WTC11 (cell line): ENCODE data around the gene COL21A1. TPM values are rescaled to one million over a fixed set of nuclear protein-coding genes. Genes with fewer than 3 reads are reported as not detected.

Source experiments
- ATAC-seq: fragments of 200-7000 bp; cut with Tn5 transposase; 2 replicates; pipeline ENCODE4 v1.10.0; 2021; ENCODE audit warnings: mild to moderate bottlenecking, moderate library complexity
- CTCF ChIA-PET: fragments of 300-600 bp; sonication (Branson Sonifier 250); formaldehyde crosslinking; loops from one replicate; lab custom pipeline; 2021; ENCODE audit warnings: antibody characterized with exemption; lab: Charles Lee
- POLR2A ChIA-PET: fragments of 350-600 bp; sonication (Branson Sonifier 250); formaldehyde crosslinking; loops from one replicate; lab custom pipeline; 2021; ENCODE audit warnings: antibody characterized with exemption; lab: Charles Lee
- DNase-seq: peaks from one replicate; pipeline ENCODE4 v3.0.0; 2021; ENCODE audit warnings: low spot score
- H3K27ac Mint-ChIP-seq: 2 replicates; pipeline ENCODE4 v1.8.0; 2021; ENCODE audit warnings: mixed read lengths
- H3K27me3 Mint-ChIP-seq: 2 replicates; pipeline ENCODE4 v1.8.0; 2021; ENCODE audit warnings: low read depth, mild to moderate bottlenecking, moderate library complexity, mixed read lengths
- H3K36me3 Mint-ChIP-seq: 2 replicates; pipeline ENCODE4 v1.8.0; 2021; ENCODE audit warnings: mixed read lengths
- H3K4me1 Mint-ChIP-seq: 2 replicates; pipeline ENCODE4 v1.8.0; 2022; ENCODE audit warnings: mixed read lengths
- H3K4me3 Mint-ChIP-seq: 2 replicates; pipeline ENCODE4 v1.8.0; 2021; ENCODE audit warnings: mild to moderate bottlenecking, moderate library complexity, mixed read lengths
- H3K9me3 Mint-ChIP-seq: 2 replicates; pipeline ENCODE4 v1.8.0; 2021; ENCODE audit warnings: mixed read lengths
- CBFB ChIP-seq: sonication (generic); formaldehyde crosslinking; IDR thresholded peaks from 2 replicates; pipeline ENCODE4 v1.8.1; 2022; ENCODE audit warnings: mild to moderate bottlenecking, low read depth, missing genetic modification reagents
- EMX1 ChIP-seq: fragments of 250-450 bp; sonication (Bioruptor Pico); IDR thresholded peaks from 2 replicates; pipeline ENCODE4 v1.8.0; 2021; ENCODE audit warnings: mild to moderate bottlenecking
- FOXK1 ChIP-seq: sonication (generic); formaldehyde crosslinking; IDR thresholded peaks from 2 replicates; pipeline ENCODE4 v1.8.0; 2022; ENCODE audit warnings: mild to moderate bottlenecking, moderate library complexity, missing genetic modification reagents
- GABPB1 ChIP-seq: sonication (generic); formaldehyde crosslinking; IDR thresholded peaks from 2 replicates; pipeline ENCODE4 v1.8.1; 2023; ENCODE audit warnings: mild to moderate bottlenecking, missing genetic modification reagents
- JUN ChIP-seq: sonication (generic); formaldehyde crosslinking; IDR thresholded peaks from 2 replicates; pipeline ENCODE4 v1.8.0; 2023; ENCODE audit warnings: mild to moderate bottlenecking, missing genetic modification reagents
- KAT7 ChIP-seq: sonication (generic); formaldehyde crosslinking; IDR thresholded peaks from 2 replicates; pipeline ENCODE4 v1.8.1; 2023; ENCODE audit warnings: missing genetic modification reagents, mild to moderate bottlenecking, borderline replicate concordance
- MYBL2 ChIP-seq: sonication (generic); formaldehyde crosslinking; IDR thresholded peaks from 2 replicates; pipeline ENCODE4 v1.8.1; 2023; ENCODE audit warnings: mild to moderate bottlenecking, moderate library complexity, missing genetic modification reagents
- NFATC4 ChIP-seq: fragments of 250-450 bp; sonication (Bioruptor Pico); IDR thresholded peaks from 2 replicates; pipeline ENCODE4 v1.9.0; 2021; ENCODE audit warnings: mild to moderate bottlenecking
- NFE2L1 ChIP-seq: sonication (generic); formaldehyde crosslinking; IDR thresholded peaks from 2 replicates; pipeline ENCODE4 v1.8.1; 2023; ENCODE audit warnings: missing genetic modification reagents
- NFYB ChIP-seq: sonication (generic); formaldehyde crosslinking; conservative IDR thresholded peaks from 2 replicates; pipeline ENCODE4 v1.8.0; 2022; ENCODE audit warnings: low read depth, missing genetic modification reagents
- NR2C2 ChIP-seq: sonication (generic); formaldehyde crosslinking; IDR thresholded peaks from 2 replicates; pipeline ENCODE4 v1.8.0; 2022; ENCODE audit warnings: mild to moderate bottlenecking, missing genetic modification reagents
- NR3C1 ChIP-seq: sonication (generic); formaldehyde crosslinking; conservative IDR thresholded peaks from 2 replicates; pipeline ENCODE4 v1.8.1; 2023; ENCODE audit warnings: low read depth, mild to moderate bottlenecking, missing genetic modification reagents
- PRRX2 ChIP-seq: fragments of 250-450 bp; sonication (Bioruptor Pico); IDR thresholded peaks from 2 replicates; pipeline ENCODE4 v1.8.0; 2021; ENCODE audit warnings: mild to moderate bottlenecking
- RELA ChIP-seq: sonication (generic); formaldehyde crosslinking; IDR thresholded peaks from 2 replicates; pipeline ENCODE4 v1.8.1; 2022; ENCODE audit warnings: missing genetic modification reagents, mild to moderate bottlenecking, borderline replicate concordance
- TCF7 ChIP-seq: sonication (generic); formaldehyde crosslinking; IDR thresholded peaks from 2 replicates; pipeline ENCODE4 v1.8.0; 2022; ENCODE audit warnings: mild to moderate bottlenecking, low read depth, missing genetic modification reagents, moderate library complexity
- TEAD1 ChIP-seq: sonication (generic); formaldehyde crosslinking; IDR thresholded peaks from 2 replicates; pipeline ENCODE4 v1.8.0; 2022; ENCODE audit warnings: mild to moderate bottlenecking, missing genetic modification reagents
- ZNF232 ChIP-seq: sonication (generic); formaldehyde crosslinking; IDR thresholded peaks from 2 replicates; pipeline ENCODE4 v1.8.0; 2022; ENCODE audit warnings: mild to moderate bottlenecking, missing genetic modification reagents
- ZNF396 ChIP-seq: fragments of 250-450 bp; sonication (Bioruptor Pico); IDR thresholded peaks from 2 replicates; pipeline ENCODE4 v1.8.0; 2021; ENCODE audit warnings: mild to moderate bottlenecking, moderate library complexity, borderline replicate concordance
- total RNA-seq: library from RNA; stranded (reverse); gene quantifications from 3 replicates; pipeline ENCODE4 v1.2.3, GENCODE V29; 2021
- TF ChIP-seq, protein P1 (sequence below): fragments of 250-450 bp; sonication (Bioruptor Pico); IDR thresholded peaks from 2 replicates; pipeline ENCODE4 v1.8.0; 2021; ENCODE audit warnings: mild to moderate bottlenecking
- TF ChIP-seq, protein P2 (sequence below): sonication (generic); formaldehyde crosslinking; IDR thresholded peaks from 2 replicates; pipeline ENCODE4 v1.8.1; 2023; ENCODE audit warnings: mild to moderate bottlenecking, missing genetic modification reagents
- TF ChIP-seq, protein P3 (sequence below): sonication (generic); formaldehyde crosslinking; conservative IDR thresholded peaks from 2 replicates; pipeline ENCODE4 v1.8.1; 2023; ENCODE audit warnings: mild to moderate bottlenecking, low read depth, missing genetic modification reagents, moderate library complexity
- TF ChIP-seq, protein P4 (sequence below): sonication (generic); formaldehyde crosslinking; IDR thresholded peaks from 2 replicates; pipeline ENCODE4 v1.8.0; 2023; ENCODE audit warnings: missing genetic modification reagents, mild to moderate bottlenecking, borderline replicate concordance

COL21A1 gene
- total RNA-seq, 1 experiment from 2014 or later, result 4.4 TPM

DNA sequence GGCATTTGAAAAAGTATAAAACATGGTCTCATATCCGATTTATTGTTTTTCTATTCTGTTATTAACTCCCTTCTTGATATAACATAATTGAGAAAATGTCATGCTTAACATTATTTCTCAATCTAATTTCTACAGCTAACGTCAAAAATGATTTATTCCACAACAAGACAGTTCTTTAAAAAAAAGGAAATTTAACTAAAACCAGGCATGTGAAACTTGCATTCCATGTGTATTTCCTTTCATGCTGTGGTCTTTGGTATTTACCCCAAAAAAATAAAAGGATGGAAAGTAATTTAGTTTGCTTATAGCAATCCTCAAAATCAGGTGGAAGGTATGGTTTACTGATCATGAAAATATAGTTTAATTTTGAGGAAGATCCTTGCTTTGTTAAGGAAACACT lies 142.8 kb downstream of the COL21A1 start:
- H3K9me3 Mint-ChIP-seq, result no peaks in the 10 kb centered on the region; the same call in 1 of the 2 replicates
- ATAC-seq (no peak), DNase-seq (no peak)
- H3K27ac Mint-ChIP-seq, result no peak overlapping the region
- POLR2A ChIA-PET, result no interaction called here
- no peaks in the 10 kb centered on the region for H3K36me3 Mint-ChIP-seq
- peaks cover 3% of the 10 kb centered on the region; the same call in 1 of the 2 replicates for H3K4me1 Mint-ChIP-seq
- no peak overlapping the region for H3K4me3 Mint-ChIP-seq
- H3K27me3 Mint-ChIP-seq, result no peaks in the 10 kb centered on the region
- CTCF ChIA-PET, result no interaction called here
- no peak for TF ChIP-seq FOXK1 (CRISPR knock-in tag)
- no peak for TF ChIP-seq JUN (CRISPR knock-in tag)
- TF ChIP-seq NFATC4 (CRISPR knock-in tag), result no peak

DNA sequence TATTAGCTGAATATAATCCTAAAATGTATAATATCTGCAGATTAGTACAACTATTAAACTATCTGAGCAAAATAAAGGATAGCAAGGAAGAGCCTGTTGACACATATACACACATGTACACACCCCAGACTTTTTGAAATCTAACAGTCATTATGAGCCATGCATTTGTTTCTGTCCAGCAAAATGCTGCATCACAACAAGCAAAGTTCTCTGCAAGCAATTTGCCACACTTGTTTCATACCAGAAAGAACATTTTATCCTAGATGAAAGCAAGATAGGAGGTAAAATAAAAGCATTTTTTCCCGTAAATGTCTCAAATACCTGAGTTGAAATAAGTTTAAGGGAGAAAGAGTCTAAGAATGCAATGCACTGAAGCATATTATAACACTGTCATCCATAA lies 145.2 kb downstream of the COL21A1 start:
- CTCF ChIA-PET, result no interaction called here

DNA sequence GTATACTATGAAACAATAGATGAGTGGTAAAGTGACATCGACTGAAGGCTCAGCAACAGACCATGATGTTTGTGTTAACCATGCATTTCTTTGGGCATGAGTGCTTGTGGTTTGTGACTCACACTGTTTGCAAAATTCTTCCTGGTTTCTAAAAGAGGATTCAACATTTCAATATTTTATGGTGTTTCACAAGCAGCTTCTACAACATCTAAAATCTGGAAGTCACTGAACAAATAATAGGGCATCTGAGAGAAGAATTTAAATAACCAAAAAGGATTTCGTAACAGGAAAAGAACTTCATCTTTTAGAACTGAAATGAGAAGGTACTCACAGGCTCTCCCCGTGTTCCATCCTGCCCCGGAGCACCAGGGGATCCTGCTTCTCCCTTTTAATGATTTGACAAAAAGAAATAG lies 146.2 kb downstream of the COL21A1 start:
- ChIA-PET CTCF (no interaction called here), POLR2A (no interaction called here)
- peaks cover 9% of the 10 kb centered on the region for H3K4me1 Mint-ChIP-seq
- H3K27ac Mint-ChIP-seq, result no peak overlapping the region
- no peak overlapping the region for H3K4me3 Mint-ChIP-seq
- H3K36me3 Mint-ChIP-seq, result no peaks in the 10 kb centered on the region
- H3K9me3 Mint-ChIP-seq, result no peaks in the 10 kb centered on the region; the same call in 1 of the 2 replicates
- DNase-seq, result no peak
- no peaks in the 10 kb centered on the region for H3K27me3 Mint-ChIP-seq
- ATAC-seq, result no peak
- TF ChIP-seq NFYB (CRISPR knock-in tag), result no peak
- no peak for TF ChIP-seq GABPB1 (CRISPR knock-in tag)
- no peak for TF ChIP-seq MYBL2 (CRISPR knock-in tag)
- TF ChIP-seq CBFB, result no peak
- TF ChIP-seq, protein P1, sequence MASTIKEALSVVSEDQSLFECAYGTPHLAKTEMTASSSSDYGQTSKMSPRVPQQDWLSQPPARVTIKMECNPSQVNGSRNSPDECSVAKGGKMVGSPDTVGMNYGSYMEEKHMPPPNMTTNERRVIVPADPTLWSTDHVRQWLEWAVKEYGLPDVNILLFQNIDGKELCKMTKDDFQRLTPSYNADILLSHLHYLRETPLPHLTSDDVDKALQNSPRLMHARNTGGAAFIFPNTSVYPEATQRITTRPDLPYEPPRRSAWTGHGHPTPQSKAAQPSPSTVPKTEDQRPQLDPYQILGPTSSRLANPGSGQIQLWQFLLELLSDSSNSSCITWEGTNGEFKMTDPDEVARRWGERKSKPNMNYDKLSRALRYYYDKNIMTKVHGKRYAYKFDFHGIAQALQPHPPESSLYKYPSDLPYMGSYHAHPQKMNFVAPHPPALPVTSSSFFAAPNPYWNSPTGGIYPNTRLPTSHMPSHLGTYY (CRISPR knock-in tag), result no peak
- no peak for TF ChIP-seq NR2C2
- TF ChIP-seq, protein P2, sequence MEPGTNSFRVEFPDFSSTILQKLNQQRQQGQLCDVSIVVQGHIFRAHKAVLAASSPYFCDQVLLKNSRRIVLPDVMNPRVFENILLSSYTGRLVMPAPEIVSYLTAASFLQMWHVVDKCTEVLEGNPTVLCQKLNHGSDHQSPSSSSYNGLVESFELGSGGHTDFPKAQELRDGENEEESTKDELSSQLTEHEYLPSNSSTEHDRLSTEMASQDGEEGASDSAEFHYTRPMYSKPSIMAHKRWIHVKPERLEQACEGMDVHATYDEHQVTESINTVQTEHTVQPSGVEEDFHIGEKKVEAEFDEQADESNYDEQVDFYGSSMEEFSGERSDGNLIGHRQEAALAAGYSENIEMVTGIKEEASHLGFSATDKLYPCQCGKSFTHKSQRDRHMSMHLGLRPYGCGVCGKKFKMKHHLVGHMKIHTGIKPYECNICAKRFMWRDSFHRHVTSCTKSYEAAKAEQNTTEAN (CRISPR knock-in tag), result no peak
- TF ChIP-seq ZNF396, result no peak
- no peak for TF ChIP-seq NR3C1 (CRISPR knock-in tag)
- no peak for TF ChIP-seq TEAD1
- TF ChIP-seq TCF7 (CRISPR knock-in tag), result no peak
- TF ChIP-seq NFE2L1, result no peak

More for the DNA sequence above, 145.2 kb downstream of the COL21A1 start:
- DNase-seq (no peak), ATAC-seq (no peak)
- POLR2A ChIA-PET, result no interaction called here
- no peak overlapping the region for H3K4me3 Mint-ChIP-seq
- no peak overlapping the region for H3K27ac Mint-ChIP-seq
- no peaks in the 10 kb centered on the region for H3K27me3 Mint-ChIP-seq
- H3K4me1 Mint-ChIP-seq, result peaks cover 6% of the 10 kb centered on the region
- no peaks in the 10 kb centered on the region for H3K36me3 Mint-ChIP-seq
- H3K9me3 Mint-ChIP-seq, result no peaks in the 10 kb centered on the region; the same call in 1 of the 2 replicates
- no peak for TF ChIP-seq KAT7 (CRISPR knock-in tag)
- no peak for TF ChIP-seq EMX1 (CRISPR knock-in tag)
- no peak for TF ChIP-seq RELA (CRISPR knock-in tag)
- no peak for TF ChIP-seq ZNF232
- TF ChIP-seq PRRX2 (CRISPR knock-in tag), result no peak
- TF ChIP-seq, protein P3, sequence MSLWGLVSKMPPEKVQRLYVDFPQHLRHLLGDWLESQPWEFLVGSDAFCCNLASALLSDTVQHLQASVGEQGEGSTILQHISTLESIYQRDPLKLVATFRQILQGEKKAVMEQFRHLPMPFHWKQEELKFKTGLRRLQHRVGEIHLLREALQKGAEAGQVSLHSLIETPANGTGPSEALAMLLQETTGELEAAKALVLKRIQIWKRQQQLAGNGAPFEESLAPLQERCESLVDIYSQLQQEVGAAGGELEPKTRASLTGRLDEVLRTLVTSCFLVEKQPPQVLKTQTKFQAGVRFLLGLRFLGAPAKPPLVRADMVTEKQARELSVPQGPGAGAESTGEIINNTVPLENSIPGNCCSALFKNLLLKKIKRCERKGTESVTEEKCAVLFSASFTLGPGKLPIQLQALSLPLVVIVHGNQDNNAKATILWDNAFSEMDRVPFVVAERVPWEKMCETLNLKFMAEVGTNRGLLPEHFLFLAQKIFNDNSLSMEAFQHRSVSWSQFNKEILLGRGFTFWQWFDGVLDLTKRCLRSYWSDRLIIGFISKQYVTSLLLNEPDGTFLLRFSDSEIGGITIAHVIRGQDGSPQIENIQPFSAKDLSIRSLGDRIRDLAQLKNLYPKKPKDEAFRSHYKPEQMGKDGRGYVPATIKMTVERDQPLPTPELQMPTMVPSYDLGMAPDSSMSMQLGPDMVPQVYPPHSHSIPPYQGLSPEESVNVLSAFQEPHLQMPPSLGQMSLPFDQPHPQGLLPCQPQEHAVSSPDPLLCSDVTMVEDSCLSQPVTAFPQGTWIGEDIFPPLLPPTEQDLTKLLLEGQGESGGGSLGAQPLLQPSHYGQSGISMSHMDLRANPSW (CRISPR knock-in tag), result no peak
- TF ChIP-seq ZNF396, result no peak
- TF ChIP-seq, protein P4, sequence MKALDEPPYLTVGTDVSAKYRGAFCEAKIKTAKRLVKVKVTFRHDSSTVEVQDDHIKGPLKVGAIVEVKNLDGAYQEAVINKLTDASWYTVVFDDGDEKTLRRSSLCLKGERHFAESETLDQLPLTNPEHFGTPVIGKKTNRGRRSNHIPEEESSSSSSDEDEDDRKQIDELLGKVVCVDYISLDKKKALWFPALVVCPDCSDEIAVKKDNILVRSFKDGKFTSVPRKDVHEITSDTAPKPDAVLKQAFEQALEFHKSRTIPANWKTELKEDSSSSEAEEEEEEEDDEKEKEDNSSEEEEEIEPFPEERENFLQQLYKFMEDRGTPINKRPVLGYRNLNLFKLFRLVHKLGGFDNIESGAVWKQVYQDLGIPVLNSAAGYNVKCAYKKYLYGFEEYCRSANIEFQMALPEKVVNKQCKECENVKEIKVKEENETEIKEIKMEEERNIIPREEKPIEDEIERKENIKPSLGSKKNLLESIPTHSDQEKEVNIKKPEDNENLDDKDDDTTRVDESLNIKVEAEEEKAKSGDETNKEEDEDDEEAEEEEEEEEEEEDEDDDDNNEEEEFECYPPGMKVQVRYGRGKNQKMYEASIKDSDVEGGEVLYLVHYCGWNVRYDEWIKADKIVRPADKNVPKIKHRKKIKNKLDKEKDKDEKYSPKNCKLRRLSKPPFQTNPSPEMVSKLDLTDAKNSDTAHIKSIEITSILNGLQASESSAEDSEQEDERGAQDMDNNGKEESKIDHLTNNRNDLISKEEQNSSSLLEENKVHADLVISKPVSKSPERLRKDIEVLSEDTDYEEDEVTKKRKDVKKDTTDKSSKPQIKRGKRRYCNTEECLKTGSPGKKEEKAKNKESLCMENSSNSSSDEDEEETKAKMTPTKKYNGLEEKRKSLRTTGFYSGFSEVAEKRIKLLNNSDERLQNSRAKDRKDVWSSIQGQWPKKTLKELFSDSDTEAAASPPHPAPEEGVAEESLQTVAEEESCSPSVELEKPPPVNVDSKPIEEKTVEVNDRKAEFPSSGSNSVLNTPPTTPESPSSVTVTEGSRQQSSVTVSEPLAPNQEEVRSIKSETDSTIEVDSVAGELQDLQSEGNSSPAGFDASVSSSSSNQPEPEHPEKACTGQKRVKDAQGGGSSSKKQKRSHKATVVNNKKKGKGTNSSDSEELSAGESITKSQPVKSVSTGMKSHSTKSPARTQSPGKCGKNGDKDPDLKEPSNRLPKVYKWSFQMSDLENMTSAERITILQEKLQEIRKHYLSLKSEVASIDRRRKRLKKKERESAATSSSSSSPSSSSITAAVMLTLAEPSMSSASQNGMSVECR (CRISPR knock-in tag), result no peak
